ENCODE results near the gene PLXDC2. TPM values are rescaled to one million over a fixed set of nuclear protein-coding genes. Genes with fewer than 3 reads are reported as not detected.

PLXDC2 gene
- total and polyA plus RNA-seq, 4 donors, result 11.8 to 99.6 (median 40.8) TPM

- peaks cover 0 to 19% (median 0%) of the 10 kb centered on the region in 4 donors for H3K36me3 ChIP-seq (ENCODE audit: control insufficient read depth in 4 of 4, insufficient read depth in 4 of 4, low read length in 4 of 4)
- no peaks in the 10 kb centered on the region for H3K9me3 ChIP-seq (ENCODE audit: control insufficient read depth in 4 of 4, insufficient read depth in 3 of 4, low read length in 3 of 4)
- peak overlapping the region; percentile 65 for H3K4me3 ChIP-seq
- peaks cover 0 to 3% (median 0%) of the 10 kb centered on the region in 3 donors for H3K27me3 ChIP-seq (ENCODE audit: control insufficient read depth in 3 of 3, insufficient read depth in 3 of 3, low read length in 2 of 3)
- 1 to 3% methylated on average over 33 of the region's 33 CpGs for WGBS, 2 donors
- H3K9ac ChIP-seq (ENCODE audit: insufficient read depth in 1 of 2, low read length in 2 of 2), result peak overlapping the region; percentile 12 to 43
- no peak for TF ChIP-seq CTCF (IDR thresholded peaks at IDR 0.05; ENCODE audit: control extremely low read depth, extremely low read depth)
- peaks cover 0 to 32% (median 0%) of the 10 kb centered on the region in 5 donors for H3K4me1 ChIP-seq (ENCODE audit: control insufficient read depth in 5 of 5, insufficient read depth in 5 of 5, low read length in 5 of 5)
- DNase-seq, result peak; percentile 74 to 83 (median 80)
- H3K27ac ChIP-seq (ENCODE audit: low read depth in 1 of 2, low read length in 1 of 2), result peak overlapping the region; percentile 80 to 92
- no peak for ATAC-seq (ENCODE audit: insufficient read depth, low FRiP score)
These were observed 1.0 kb upstream of the PLXDC2 start for GRCh38 chr10:19815036-19815730.

- Histone ChIP-seq H3K4me3 (peak overlapping the region; percentile 65), H3K27me3 (ENCODE audit: control insufficient read depth in 3 of 3, insufficient read depth in 3 of 3, low read length in 2 of 3) (peaks cover 0 to 3% (median 0%) of the 10 kb centered on the region in 3 donors), H3K27ac (ENCODE audit: low read depth in 1 of 2, low read length in 1 of 2) (peak overlapping the region; percentile 80 to 92), H3K9ac (ENCODE audit: insufficient read depth in 1 of 2, low read length in 2 of 2) (peak overlapping the region; percentile 72 to 99), H3K4me1 (ENCODE audit: control insufficient read depth in 5 of 5, insufficient read depth in 5 of 5, low read length in 5 of 5) (peaks cover 0 to 32% (median 0%) of the 10 kb centered on the region in 5 donors), H3K9me3 (ENCODE audit: control insufficient read depth in 4 of 4, insufficient read depth in 3 of 4, low read length in 3 of 4) (no peaks in the 10 kb centered on the region), H3K36me3 (ENCODE audit: control insufficient read depth in 4 of 4, insufficient read depth in 4 of 4, low read length in 4 of 4) (peaks cover 0 to 19% (median 0%) of the 10 kb centered on the region in 4 donors)
- DNase-seq (peak; percentile 93 to 96 (median 95)), ATAC-seq (ENCODE audit: insufficient read depth, low FRiP score) (peak; percentile 68)
- TF ChIP-seq CTCF (IDR thresholded peaks at IDR 0.05; ENCODE audit: control extremely low read depth, extremely low read depth), result no peak
- WGBS, 2 donors, result 1% methylated on average over 48 to 57 of the region's 57 CpGs
These were observed 361 bp upstream of the PLXDC2 start for GRCh38 chr10:19815731-19816410.

GRCh38 chr10:19817231-19817933, 1.1 kb downstream of the PLXDC2 start:
- peak; percentile 48 to 67 (median 67) for DNase-seq
- Histone ChIP-seq H3K4me1 (ENCODE audit: control insufficient read depth in 5 of 5, insufficient read depth in 5 of 5, low read length in 5 of 5) (peaks cover 0 to 24% (median 0%) of the 10 kb centered on the region in 5 donors), H3K9ac (ENCODE audit: insufficient read depth in 1 of 2, low read length in 2 of 2) (peak overlapping the region; percentile 69 to 99), H3K4me3 (peak overlapping the region; percentile 65), H3K27me3 (ENCODE audit: control insufficient read depth in 3 of 3, insufficient read depth in 3 of 3, low read length in 2 of 3) (peaks cover 0 to 3% (median 0%) of the 10 kb centered on the region in 3 donors), H3K9me3 (ENCODE audit: control insufficient read depth in 4 of 4, insufficient read depth in 3 of 4, low read length in 3 of 4) (no peaks in the 10 kb centered on the region), H3K36me3 (ENCODE audit: control insufficient read depth in 4 of 4, insufficient read depth in 4 of 4, low read length in 4 of 4) (peaks cover 0 to 19% (median 2%) of the 10 kb centered on the region in 4 donors), H3K27ac (ENCODE audit: low read depth in 1 of 2, low read length in 1 of 2) (peak overlapping the region; percentile 29 to 92)
- 0 to 1% methylated on average over 27 of the region's 27 CpGs for WGBS, 2 donors
- no peak for ATAC-seq (ENCODE audit: insufficient read depth, low FRiP score)
- no peak for TF ChIP-seq CTCF (IDR thresholded peaks at IDR 0.05; ENCODE audit: control extremely low read depth, extremely low read depth)

Measured in lung (tissue), 12 donors.